HL-60/S4 treated with phorbol 12-myristate 13-acetate at 8.2 ng/mL for 4 days and 3 days (cell line): Measurements from ENCODE around the gene POLR2C.

Experiments used
- in situ Hi-C: fragments of 300-500 bp; cut with MboI; formaldehyde crosslinking; loops from 2 replicates; pipeline ENCODE4 v1.15.0; 2022; ENCODE audit warnings: low sequenced_read_pairs

Gene POLR2C

DNA sequence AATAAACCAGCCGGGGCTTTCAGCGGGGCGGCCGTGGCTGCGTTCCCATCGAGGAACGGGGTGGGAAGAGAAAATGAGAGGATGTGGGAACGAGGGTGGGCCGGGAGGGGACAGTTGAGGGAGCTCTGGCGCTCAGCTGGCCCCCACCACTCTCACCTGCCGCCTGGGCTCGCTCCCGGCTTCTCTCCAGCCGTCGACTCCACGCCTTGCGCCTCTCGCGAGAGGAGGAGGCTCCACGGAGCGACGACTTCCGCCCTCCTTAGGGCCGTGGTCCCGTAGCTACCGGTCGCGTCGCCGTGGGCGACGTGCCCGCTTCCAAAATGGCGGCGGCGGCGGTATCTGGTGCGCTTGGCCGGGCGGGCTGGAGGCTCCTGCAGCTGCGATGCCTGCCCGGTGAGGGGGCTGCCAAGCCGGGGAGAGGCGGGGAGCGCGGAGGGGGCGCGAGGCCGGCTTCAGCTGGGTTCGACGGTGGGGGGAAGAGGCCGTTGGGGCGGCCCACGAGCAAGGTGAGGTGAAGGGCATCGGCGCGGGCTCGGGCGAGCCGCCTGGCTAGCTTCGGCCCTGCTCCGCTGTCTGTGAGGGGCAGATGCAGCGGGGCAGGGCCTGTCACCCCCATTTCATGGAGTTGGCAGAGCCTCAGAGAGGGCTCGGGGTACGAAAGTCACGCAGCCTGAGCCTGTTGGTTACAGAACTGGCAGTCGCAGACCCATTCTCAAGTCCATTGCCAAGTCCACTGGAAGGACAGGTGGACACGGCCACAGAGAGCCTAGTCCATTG is 15.1 kb upstream of the POLR2C start, which contains the start of the genes CIAPIN1 and COQ9:
Gene CIAPIN1 (minus strand): TSS at position 200 of the 777 bp plus-strand sequence. CDS start 6,457 bp downstream, outside the sequence.
Gene COQ9 (plus strand): TSS at position 294 of the 777 bp plus-strand sequence. CDS start 27 bp downstream, at position 321.
- in situ Hi-C loops, result no loop called here

DNA sequence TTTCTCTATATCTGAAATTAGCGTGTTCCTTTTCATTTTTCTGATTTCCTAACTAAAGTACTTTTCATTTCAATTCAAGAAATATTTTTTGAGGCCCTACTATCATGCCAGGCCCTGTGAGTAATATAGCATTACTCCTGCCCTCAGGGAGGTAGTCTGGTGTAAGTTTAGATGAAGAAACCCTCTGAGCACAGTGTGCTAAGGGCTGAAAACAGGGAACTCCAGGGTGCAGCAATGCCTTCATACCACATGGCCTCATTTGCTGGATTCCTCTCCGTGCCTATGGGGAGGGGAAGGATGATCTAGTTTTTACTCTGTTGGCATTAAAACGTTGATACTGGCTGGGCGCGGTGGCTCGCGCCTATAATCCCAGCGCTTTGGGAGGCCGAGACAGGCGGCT is 10.5 kb upstream of the POLR2C start:
- in situ Hi-C loops, result no loop called here

DNA sequence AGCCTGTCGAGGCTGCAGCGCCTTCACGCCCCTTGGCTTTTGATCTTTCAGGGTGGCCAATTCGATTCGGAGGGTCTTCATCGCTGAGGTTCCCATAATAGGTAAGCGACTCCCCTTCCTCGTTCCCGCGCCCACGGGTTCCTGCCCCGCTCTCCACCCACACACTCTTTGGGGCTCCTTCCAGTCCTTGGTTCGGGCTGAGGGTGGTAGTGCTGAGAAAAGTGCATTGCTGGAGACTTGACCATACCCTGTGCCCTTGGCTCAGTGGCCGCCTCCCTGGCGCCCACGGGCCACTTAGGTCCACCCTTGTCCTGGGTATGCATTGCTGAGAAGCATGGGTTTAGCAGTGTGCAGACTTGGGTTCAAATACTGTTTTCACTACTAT is 491 bp downstream of the POLR2C start:
- in situ Hi-C loops, result no loop called here

DNA sequence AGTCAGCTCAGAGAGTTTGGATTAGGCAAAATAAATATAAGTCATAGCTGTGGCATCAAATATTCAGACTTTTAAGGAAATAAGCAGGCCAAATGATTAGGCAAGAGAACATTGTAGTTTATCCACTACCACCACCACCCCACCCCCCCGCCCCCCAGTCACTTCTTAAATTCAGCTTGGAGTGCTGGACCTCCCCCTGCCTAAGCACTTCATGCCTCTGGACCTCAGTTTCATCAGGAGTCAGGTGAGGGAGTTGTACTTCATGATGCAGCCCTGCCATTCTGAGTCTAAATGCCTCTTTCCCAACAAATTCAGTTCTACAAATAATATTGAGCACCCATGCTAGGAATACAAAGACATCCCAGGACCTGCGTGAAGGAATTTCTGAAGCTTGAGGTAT is 2.0 kb downstream of the POLR2C start:
- in situ Hi-C loops, result no loop called here

DNA sequence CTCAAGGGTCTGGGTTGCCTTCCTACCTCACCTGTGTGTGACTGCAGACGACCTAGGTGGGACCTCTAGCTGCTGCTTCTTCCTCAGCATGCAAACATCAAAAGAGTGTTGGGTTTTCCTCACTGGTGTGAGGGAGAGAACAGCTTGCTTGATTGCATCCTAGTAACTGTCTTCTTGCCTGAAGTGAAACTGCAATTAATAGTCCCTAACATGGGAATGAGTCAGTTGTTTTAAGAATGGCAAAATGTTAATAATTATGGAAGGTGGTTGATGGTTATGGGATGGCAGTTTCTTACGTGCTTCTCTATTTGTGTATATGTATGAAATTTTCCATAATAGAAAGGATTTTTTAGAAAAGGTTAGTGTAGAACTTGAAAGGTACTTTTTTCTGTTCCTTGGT is 5.9 kb downstream of the POLR2C start:
- in situ Hi-C loops, result no loop called here

DNA sequence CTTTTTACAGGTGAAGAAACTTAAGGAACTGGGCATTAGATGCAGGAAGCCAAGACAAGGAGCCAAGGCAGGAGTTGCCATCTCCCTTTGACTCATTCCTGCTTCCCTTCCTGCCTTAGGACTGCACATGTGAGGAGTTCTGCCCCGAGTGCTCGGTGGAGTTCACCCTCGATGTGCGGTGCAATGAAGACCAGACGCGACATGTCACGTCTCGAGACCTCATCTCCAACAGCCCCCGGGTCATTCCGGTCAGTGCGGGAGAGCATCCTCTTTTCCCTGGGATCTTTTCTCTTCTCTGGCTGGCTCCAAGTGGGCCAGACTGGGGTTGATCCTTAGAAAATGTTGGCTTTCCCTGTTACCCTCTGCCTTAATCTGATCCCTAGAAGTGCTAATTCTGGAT is 6.6 kb downstream of the POLR2C start:
- in situ Hi-C loops, result no loop called here

DNA sequence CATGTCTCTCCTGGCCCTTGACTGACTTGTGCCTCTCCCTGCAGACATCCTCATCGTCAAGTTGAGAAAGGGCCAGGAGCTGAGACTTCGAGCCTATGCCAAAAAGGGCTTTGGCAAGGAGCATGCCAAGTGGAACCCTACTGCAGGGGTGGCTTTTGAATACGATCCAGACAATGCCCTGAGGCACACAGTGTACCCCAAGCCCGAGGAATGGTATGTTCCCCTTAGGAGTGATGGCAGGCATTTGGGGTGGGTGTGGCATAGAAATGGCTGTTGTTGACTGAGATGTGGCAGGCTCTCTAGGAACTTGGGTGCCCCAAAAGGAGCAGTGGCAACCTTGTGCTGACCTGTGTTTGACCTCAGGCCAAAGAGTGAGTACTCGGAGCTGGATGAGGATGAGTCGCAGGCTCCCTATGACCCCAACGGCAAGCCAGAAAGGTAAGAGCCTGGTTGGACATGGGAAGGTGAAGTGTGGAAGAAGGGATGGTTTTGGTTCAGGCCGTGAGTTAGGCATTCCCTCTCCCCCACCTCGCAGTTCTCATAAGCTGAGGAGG is 7.5 kb downstream of the POLR2C start:
- in situ Hi-C loops, result no loop called here

DNA sequence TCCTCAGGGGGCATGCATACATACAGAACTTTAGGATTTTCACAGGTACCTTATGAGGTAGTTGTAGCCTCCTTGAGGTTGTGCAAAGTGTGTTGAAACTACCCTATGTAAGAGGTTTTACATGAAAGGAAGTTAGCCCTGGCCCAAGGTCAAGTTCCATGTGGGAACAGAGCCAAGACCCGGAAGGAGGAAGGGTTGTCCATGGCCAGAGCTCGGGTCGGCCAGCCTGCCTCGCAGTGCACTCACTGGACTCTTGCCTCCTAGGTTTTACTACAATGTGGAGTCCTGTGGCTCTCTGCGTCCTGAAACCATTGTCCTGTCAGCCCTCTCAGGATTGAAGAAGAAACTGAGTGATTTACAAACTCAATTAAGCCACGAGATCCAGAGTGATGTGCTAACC is 8.2 kb downstream of the POLR2C start:
- in situ Hi-C loops, result no loop called here

DNA sequence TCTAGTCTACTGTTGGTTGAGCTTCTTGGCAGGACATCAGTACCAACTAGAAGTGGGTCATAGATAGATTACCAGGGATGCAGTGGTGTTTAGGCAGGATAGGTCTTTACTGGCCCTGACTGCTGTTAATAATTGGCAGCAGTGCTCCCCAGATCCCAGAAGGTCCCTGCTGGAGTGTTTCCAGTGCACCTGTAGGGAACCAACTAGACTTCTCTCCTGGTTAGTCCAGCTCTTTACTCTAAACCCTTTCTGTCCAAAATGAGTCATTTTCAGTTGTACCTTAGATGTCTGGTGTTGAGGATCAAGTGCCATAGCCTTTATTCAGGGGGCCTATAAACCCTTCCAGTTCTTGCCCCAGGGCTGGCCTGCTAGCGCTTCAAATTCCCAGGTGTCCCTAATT is 8.7 kb downstream of the POLR2C start:
- in situ Hi-C loops, result no loop called here

DNA sequence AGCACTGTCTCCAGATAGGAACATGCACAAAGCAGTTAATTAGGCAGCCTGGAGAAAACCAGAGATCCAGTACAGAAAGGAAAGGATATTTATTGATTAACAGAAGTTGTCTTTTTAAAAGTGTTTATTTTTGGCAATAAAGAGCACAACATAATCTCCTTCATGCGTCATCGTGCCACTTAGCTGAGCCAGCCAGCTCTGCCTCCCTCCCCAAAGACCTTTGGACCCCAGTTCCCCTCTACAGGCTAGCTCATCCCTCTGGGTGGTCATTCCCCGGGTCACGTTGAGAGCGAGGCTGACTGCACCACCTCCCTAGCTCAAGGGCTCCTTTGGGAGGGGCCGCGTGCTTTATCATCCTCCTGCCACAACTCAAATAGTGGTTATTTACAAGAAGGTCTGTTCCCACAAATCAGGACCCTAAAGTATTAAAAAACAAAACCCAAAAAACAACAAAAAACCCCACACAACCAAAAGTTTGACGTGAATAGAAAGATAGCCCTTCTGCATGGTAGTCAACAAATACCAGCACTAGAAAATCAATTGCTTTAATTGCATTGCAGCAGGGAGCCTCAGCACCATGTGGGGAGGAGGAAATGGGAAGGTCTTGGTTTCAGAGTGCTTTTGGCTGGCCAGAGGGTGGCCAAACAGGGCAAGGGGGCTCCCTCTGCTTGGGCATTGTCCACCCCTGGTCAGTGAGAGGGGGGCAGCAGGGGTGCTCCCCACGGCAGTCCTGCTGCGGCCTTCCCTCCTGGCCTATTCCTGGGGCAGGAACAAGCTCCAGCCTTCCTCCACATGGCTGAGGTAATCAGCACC is 9.6 kb downstream of the POLR2C start:
- in situ Hi-C loops, result no loop called here

DNA sequence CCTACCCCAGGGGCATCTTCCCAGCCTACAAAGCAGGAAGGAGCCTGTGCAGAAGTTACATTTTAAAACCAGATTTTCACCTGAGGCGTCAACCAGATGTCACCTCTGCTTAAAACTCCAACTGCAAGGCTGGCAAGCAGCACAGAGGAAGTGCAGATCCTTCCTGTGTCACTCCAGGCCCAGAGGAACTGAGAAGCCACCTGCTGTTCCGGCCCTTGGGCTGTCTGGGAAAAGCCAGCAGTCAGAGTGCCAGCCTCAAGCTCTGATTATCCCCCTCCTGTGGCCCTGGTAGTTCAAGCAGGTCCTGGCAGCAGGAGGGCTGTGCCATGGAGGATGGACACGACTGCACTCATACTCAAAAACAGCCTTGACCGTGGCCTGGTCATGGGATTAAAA is 10.2 kb downstream of the POLR2C start:
- in situ Hi-C loops, result no loop called here

DNA sequence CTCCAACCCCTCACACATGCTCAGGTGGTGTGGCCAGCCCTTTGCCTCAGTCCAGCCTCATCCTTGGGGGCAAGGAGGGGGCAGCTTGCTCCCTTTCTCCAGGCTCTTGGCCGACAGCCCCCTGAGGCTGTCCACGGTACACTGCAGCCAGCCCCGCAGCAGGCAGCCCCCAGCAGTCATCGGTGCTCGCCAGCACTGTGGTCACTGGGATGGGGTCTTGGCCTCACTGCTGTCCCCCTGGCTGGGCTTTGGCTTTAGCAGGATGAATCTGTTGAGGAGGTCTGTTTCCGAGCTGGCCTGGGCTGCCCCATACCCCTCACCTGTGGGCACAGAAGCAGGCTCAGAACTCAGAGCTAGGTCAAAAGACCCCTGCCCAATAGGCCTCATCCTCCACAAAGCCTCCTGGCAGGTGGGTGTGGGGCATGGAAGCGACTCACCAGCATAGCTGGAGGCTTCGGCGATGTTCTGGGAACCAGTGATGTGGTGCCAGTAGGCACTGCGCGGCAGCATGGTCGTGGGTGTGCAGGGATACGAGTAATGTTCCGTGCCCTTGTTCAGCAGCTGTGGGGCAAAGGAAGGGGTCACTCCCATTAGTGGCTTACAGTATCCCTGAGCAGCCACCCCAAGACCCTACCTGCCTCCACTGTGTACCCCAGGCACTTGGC is 10.8 kb downstream of the POLR2C start:
- in situ Hi-C loops, result no loop called here

DNA sequence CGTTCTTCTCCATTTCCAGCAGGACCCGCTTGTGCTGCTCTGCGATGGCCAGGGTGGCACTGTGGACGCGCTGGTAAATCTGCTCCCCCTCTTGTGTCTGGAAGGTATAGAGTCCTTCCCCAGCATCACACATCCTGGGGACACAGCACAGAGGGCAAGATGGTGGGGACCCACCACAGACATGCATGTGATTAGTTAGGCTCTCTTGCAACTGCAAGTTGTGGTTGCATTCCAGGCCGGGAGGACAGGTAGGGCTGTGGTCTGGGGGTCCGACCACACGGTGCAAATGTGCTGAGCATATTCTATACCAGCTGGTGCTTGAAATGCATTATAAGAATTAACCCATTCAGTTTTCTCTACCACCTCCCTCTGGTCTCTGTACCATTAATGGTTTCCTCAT is 11.4 kb downstream of the POLR2C start:
- in situ Hi-C loops, result no loop called here

DNA sequence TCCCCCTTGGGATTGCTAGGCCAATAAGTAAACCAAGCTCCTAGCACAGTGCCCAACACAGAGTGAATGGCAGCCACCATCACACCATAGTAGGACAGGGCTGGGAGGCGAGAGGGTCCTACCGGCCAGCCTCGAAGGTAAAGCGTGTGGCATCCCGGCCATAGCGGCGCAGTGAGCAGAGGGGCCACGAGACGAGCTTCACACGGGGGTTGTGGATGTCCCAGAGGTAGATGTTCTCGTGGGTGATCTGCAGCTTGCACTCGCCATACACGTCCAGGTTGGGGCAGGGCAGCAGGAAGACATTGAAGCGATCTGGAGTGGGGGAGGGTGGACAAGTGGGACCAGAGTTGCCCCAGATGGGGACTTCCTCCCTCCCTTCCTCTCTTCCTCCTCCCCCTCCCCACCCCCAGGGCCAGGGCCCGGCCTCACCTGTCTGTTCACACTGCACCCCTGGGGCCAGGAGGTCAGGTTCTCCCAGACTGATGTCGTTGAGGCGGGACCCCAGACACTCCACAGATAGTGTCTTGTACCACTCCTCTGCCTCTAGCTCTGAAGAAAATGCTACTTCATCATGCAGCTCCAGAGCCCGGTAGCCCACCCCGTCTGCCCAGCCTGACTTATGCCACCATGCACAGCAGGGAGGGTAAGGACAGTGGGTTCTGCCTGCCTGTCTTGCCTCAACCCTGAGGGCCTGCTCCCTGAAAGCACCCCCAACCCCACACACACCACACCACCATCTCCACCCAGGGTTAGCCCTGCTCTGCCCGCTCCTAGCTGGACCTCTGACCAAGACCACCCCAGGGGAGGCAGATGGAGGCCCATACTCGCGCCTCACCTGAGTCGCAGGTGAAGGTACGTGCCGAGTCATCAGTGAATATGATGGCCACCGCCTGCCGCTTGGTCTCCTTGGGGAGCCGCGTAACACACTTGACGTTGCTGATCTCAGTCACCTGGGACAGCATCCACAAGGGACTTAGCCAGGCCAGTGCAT is 12.5 kb downstream of the POLR2C start:
- in situ Hi-C loops, result no loop called here

DNA sequence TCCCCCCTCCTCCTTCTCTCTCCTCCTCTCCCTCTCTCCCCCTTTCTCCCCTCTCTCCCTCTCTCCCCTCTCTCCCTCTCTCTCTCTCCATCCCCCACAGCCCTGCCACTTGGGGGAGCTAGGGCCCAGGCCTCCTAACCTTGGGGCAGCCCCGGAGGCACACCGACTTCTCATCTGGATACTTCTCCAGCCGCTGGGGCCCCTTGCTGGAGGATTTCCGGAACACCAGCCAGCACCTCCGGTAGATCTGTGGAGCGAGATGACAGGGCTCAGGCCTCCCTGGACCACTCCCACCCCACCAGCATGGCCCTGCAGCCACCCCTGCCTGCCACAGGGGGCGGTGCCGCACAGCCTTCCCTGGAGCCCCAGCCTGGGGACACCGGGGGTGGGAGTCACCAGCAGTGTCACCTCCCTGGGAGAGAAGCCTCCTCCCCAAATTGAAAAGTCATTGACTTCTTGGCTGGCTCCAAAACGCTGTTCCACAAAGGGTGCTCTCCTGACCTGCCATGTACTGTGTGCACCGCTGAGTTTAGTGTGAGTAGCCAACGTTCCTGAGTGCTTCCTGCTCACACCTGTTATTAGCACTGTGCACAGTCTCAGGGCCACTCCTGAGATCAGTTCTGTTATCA is 13.3 kb downstream of the POLR2C start:
- in situ Hi-C loops, result no loop called here

DNA sequence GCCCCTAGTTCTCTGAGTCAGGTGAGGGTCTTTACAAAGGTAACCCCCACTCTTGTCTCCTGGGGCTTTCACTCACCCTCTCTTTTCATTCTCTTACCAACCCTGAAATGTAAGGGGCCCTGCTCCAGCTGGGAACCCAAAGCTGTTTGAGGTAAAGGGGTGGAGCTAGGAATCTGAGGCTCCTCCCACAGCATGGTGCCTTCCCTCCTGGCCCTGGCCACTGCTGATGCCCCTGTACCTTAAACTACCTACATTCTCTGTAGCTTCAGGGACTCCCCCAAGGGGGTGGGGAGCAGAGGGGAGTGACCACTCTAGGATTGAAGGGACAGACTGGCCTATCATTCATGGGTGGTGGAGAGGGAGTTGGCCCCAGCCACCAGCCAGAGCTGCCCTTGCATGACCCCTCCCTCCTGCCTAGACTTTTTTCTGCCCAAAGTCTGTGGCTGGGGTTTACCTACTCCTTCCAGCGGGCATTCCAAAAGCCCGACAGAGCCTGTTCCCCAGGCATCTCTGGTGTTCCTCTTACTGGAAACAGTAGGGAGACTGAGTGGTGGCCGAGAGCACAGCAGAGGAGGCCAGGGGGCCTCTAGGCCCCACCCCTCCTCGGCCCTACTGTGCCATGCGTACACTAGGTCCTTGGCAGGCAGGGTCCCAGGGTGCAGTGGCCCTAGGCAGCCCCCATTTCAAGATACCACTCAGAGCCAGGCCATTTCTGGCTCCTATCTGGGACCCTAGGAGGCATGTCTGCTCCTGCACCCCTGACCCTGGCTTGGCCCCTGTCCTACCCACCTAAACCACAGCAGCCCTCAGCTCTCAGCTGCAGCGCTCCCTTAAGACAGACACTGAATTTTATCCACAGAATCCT is 14.3 kb downstream of the POLR2C start:
- in situ Hi-C loops, result no loop called here

DNA sequence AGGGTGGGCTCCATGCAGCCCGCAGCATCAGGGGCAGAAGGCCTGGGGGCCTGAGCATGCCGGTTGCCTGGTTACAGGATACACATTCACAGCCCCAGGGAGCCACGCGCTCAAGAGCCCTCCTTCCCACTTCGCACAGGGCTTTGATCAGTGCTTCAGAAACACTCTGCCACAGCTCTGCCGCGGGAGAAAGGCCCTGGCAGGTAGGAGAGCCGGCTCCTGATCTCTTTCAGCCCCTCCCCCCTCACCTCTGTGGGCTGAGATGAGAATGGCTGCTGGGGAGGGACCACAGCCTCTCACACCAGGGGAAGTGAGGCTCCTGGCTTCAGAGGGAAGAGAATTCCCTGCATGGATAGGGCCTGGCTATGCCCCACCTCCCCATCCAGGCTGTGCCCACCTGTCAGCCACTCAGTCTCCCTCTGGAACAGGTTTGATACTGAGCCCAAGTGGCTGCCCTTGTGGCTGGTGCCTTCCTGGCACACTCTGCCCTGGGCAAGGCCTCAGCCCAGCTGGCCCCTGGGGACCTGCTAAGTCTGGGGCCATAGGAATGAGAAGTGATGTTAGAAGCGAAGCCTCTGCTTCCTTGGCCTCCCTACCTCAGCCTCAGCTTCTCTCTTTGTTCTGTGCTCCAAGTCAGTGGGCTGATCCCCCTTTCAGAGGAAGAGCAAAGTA is 15.2 kb downstream of the POLR2C start:
- in situ Hi-C loops, result no loop called here
